ENCODE measurements around the gene SCN2B.

Gene SCN2B

GRCh38 chr11:118175993-118176777, at the start of gene SCN2B:
Gene SCN2B, minus strand, starts transcription at chr11:118176639. Its CDS starts 208 bp downstream, at chr11:118176431.
- no peaks in the 10 kb centered on the region for H3K36me3 Mint-ChIP-seq (ENCODE audit: insufficient read depth)
- H3K4me3 Mint-ChIP-seq = no peak within 1 kb of the TSS
- ATAC-seq (replicated peaks; ENCODE audit: extremely low read depth, poor library complexity, severe bottlenecking) (no peak), DNase-seq (ENCODE audit: low spot score in 2 of 2) (no peak)
- H3K4me1 Mint-ChIP-seq = no peaks in the 10 kb centered on the region
- H3K27me3 Mint-ChIP-seq = peaks cover 48% of the 10 kb centered on the region
- no peaks in the 10 kb centered on the region for H3K9me3 Mint-ChIP-seq
- no peak within 1 kb of the TSS for H3K27ac Mint-ChIP-seq (ENCODE audit: low read depth)

GRCh38 chr11:118224511-118225188, 48.2 kb upstream of the SCN2B start, which contains the start of gene JAML:
Gene JAML, minus strand, starts transcription at chr11:118225011. Its CDS starts 10,145 bp downstream, at chr11:118214866.
- Mint-ChIP-seq H3K4me3 (peak within 1 kb of the TSS; percentile 86), H3K27me3 (no peaks in the 10 kb centered on the region), H3K4me1 (peaks cover 84% of the 10 kb centered on the region), H3K27ac (ENCODE audit: low read depth) (peak within 1 kb of the TSS; percentile 92), H3K9me3 (no peaks in the 10 kb centered on the region), H3K36me3 (ENCODE audit: insufficient read depth) (peaks cover 28% of the 10 kb centered on the region)
- DNase-seq (ENCODE audit: low spot score in 2 of 2) (peak; percentile 26 to 45), ATAC-seq (replicated peaks; ENCODE audit: extremely low read depth, poor library complexity, severe bottlenecking) (peak; percentile 61)

GRCh38 chr11:118223992-118224391, 47.6 kb upstream of the SCN2B start:
- Mint-ChIP-seq H3K4me1 (peaks cover 84% of the 10 kb centered on the region), H3K9me3 (no peaks in the 10 kb centered on the region), H3K4me3 (peak overlapping the region; percentile 86), H3K27ac (ENCODE audit: low read depth) (peak overlapping the region; percentile 92), H3K36me3 (ENCODE audit: insufficient read depth) (peaks cover 24% of the 10 kb centered on the region), H3K27me3 (no peaks in the 10 kb centered on the region)
- ATAC-seq (replicated peaks; ENCODE audit: extremely low read depth, poor library complexity, severe bottlenecking) (peak; percentile 24), DNase-seq (ENCODE audit: low spot score in 2 of 2) (no peak)

- peak overlapping the region; percentile 86 for H3K4me3 Mint-ChIP-seq
- no peaks in the 10 kb centered on the region for H3K27me3 Mint-ChIP-seq
- DNase-seq (ENCODE audit: low spot score in 2 of 2) (no peak), ATAC-seq (replicated peaks; ENCODE audit: extremely low read depth, poor library complexity, severe bottlenecking) (no peak)
- peak overlapping the region; percentile 92 for H3K27ac Mint-ChIP-seq (ENCODE audit: low read depth)
- H3K4me1 Mint-ChIP-seq = peaks cover 85% of the 10 kb centered on the region
- no peaks in the 10 kb centered on the region for H3K9me3 Mint-ChIP-seq
- peaks cover 24% of the 10 kb centered on the region for H3K36me3 Mint-ChIP-seq (ENCODE audit: insufficient read depth)
These were observed 47.1 kb upstream of the SCN2B start for GRCh38 chr11:118223570-118223969.

GRCh38 chr11:118222437-118222836, 46.0 kb upstream of the SCN2B start:
- Mint-ChIP-seq H3K27ac (ENCODE audit: low read depth) (peak overlapping the region; percentile 92), H3K9me3 (no peaks in the 10 kb centered on the region), H3K36me3 (ENCODE audit: insufficient read depth) (peaks cover 18% of the 10 kb centered on the region), H3K27me3 (no peaks in the 10 kb centered on the region), H3K4me1 (peaks cover 85% of the 10 kb centered on the region), H3K4me3 (peak overlapping the region; percentile 86)
- ATAC-seq (replicated peaks; ENCODE audit: extremely low read depth, poor library complexity, severe bottlenecking) = no peak
- no peak for DNase-seq (ENCODE audit: low spot score in 2 of 2)

- Mint-ChIP-seq H3K4me1 (peaks cover 85% of the 10 kb centered on the region), H3K27me3 (no peaks in the 10 kb centered on the region), H3K27ac (ENCODE audit: low read depth) (peak overlapping the region; percentile 92), H3K36me3 (ENCODE audit: insufficient read depth) (peaks cover 16% of the 10 kb centered on the region), H3K4me3 (peak overlapping the region; percentile 78), H3K9me3 (no peaks in the 10 kb centered on the region)
- DNase-seq (ENCODE audit: low spot score in 2 of 2) = no peak
- ATAC-seq (replicated peaks; ENCODE audit: extremely low read depth, poor library complexity, severe bottlenecking) = no peak
These were observed 45.0 kb upstream of the SCN2B start for GRCh38 chr11:118221419-118221818.

- Mint-ChIP-seq H3K4me3 (peak overlapping the region; percentile 78), H3K27ac (ENCODE audit: low read depth) (peak overlapping the region; percentile 83), H3K36me3 (ENCODE audit: insufficient read depth) (peaks cover 11% of the 10 kb centered on the region), H3K27me3 (no peaks in the 10 kb centered on the region), H3K9me3 (no peaks in the 10 kb centered on the region), H3K4me1 (peaks cover 86% of the 10 kb centered on the region)
- DNase-seq (ENCODE audit: low spot score in 2 of 2) (no peak), ATAC-seq (replicated peaks; ENCODE audit: extremely low read depth, poor library complexity, severe bottlenecking) (no peak)
These were observed 43.3 kb upstream of the SCN2B start for GRCh38 chr11:118219732-118220131.

- ATAC-seq (replicated peaks; ENCODE audit: extremely low read depth, poor library complexity, severe bottlenecking) (no peak), DNase-seq (ENCODE audit: low spot score in 2 of 2) (no peak)
- peak overlapping the region; percentile 83 for H3K27ac Mint-ChIP-seq (ENCODE audit: low read depth)
- H3K4me1 Mint-ChIP-seq = peaks cover 86% of the 10 kb centered on the region
- no peaks in the 10 kb centered on the region for H3K27me3 Mint-ChIP-seq
- H3K36me3 Mint-ChIP-seq (ENCODE audit: insufficient read depth) = peaks cover 10% of the 10 kb centered on the region
- peak overlapping the region; percentile 78 for H3K4me3 Mint-ChIP-seq
- no peaks in the 10 kb centered on the region for H3K9me3 Mint-ChIP-seq
These were observed 42.8 kb upstream of the SCN2B start for GRCh38 chr11:118219244-118219643.

GRCh38 chr11:118217575-118217974, 41.1 kb upstream of the SCN2B start:
- ATAC-seq (replicated peaks; ENCODE audit: extremely low read depth, poor library complexity, severe bottlenecking) = peak; percentile 48
- DNase-seq (ENCODE audit: low spot score in 2 of 2) = no peak
- H3K27ac Mint-ChIP-seq (ENCODE audit: low read depth) = peak overlapping the region; percentile 83
- H3K36me3 Mint-ChIP-seq (ENCODE audit: insufficient read depth) = peaks cover 13% of the 10 kb centered on the region
- no peaks in the 10 kb centered on the region for H3K9me3 Mint-ChIP-seq
- H3K4me1 Mint-ChIP-seq = peaks cover 86% of the 10 kb centered on the region
- H3K4me3 Mint-ChIP-seq = peak overlapping the region; percentile 78
- no peaks in the 10 kb centered on the region for H3K27me3 Mint-ChIP-seq

- Mint-ChIP-seq H3K36me3 (ENCODE audit: insufficient read depth) (peaks cover 17% of the 10 kb centered on the region), H3K27ac (ENCODE audit: low read depth) (peak overlapping the region; percentile 83), H3K4me1 (peaks cover 87% of the 10 kb centered on the region), H3K27me3 (no peaks in the 10 kb centered on the region), H3K4me3 (peak overlapping the region; percentile 78), H3K9me3 (no peaks in the 10 kb centered on the region)
- DNase-seq (ENCODE audit: low spot score in 2 of 2) (peak in 1 of 2 donors; percentile 37), ATAC-seq (replicated peaks; ENCODE audit: extremely low read depth, poor library complexity, severe bottlenecking) (peak; percentile 84)
These were observed 40.4 kb upstream of the SCN2B start for GRCh38 chr11:118216621-118217481.

- Mint-ChIP-seq H3K36me3 (ENCODE audit: insufficient read depth) (peaks cover 23% of the 10 kb centered on the region), H3K27ac (ENCODE audit: low read depth) (peak overlapping the region; percentile 83), H3K9me3 (no peaks in the 10 kb centered on the region), H3K4me3 (peak overlapping the region; percentile 78), H3K4me1 (peaks cover 88% of the 10 kb centered on the region), H3K27me3 (no peaks in the 10 kb centered on the region)
- no peak for DNase-seq (ENCODE audit: low spot score in 2 of 2)
- no peak for ATAC-seq (replicated peaks; ENCODE audit: extremely low read depth, poor library complexity, severe bottlenecking)
These were observed 39.3 kb upstream of the SCN2B start for GRCh38 chr11:118215765-118216164.

GRCh38 chr11:118215262-118215661, 38.8 kb upstream of the SCN2B start:
- H3K36me3 Mint-ChIP-seq (ENCODE audit: insufficient read depth) = peaks cover 26% of the 10 kb centered on the region
- peak overlapping the region; percentile 83 for H3K27ac Mint-ChIP-seq (ENCODE audit: low read depth)
- DNase-seq (ENCODE audit: low spot score in 2 of 2) (no peak), ATAC-seq (replicated peaks; ENCODE audit: extremely low read depth, poor library complexity, severe bottlenecking) (no peak)
- no peaks in the 10 kb centered on the region for H3K9me3 Mint-ChIP-seq
- peaks cover 83% of the 10 kb centered on the region for H3K4me1 Mint-ChIP-seq
- H3K27me3 Mint-ChIP-seq = no peaks in the 10 kb centered on the region
- H3K4me3 Mint-ChIP-seq = peak overlapping the region; percentile 78
